Adrenal gland (tissue), 12 donors: ENCODE data around the gene GCHFR. TPM values are rescaled to one million over a fixed set of nuclear protein-coding genes. Genes with fewer than 3 reads are reported as not detected.

Experiments used
- DNase-seq, 7 donors: peaks; one replicate each; pipeline ENCODE4 v3.0.0-alpha.2; 2019 to 2020
- H3K27ac ChIP-seq, 5 donors: fragments of 200-600 bp; sonication (generic) in 4 of 5; 1 replicate in 3 of 5; 2 replicates in 2 of 5; pipeline versions ENCODE4 v1.5.1 to v1.8.0; 2016 to 2020; ENCODE audit warnings: mild to moderate bottlenecking in 1 of 5
- H3K27me3 ChIP-seq: fragments of 200-600 bp; 2 replicates; pipeline ENCODE4 v1.8.0; 2021
- H3K36me3 ChIP-seq, 2 donors: fragments of 200-600 bp; replicated peaks in 1 of 2; 1 replicate in 1 of 2; 2 replicates in 1 of 2; pipeline versions ENCODE4 v1.5.1 to v1.8.0; 2018 to 2022
- H3K4me1 ChIP-seq, 2 donors: fragments of 200-600 bp; replicated peaks in 1 of 2; 1 replicate in 1 of 2; 2 replicates in 1 of 2; pipeline versions ENCODE4 v1.5.1 to v1.8.0; 2018 to 2021
- H3K4me3 ChIP-seq, 4 donors: fragments of 200-600 bp; sonication (generic) in 3 of 4; one replicate each; pipeline ENCODE4 v1.5.1; 2016 to 2018
- H3K9me3 ChIP-seq, 3 donors: fragments of 200-600 bp; sonication (generic) in 1 of 3; replicated peaks in 1 of 3; 1 replicate in 2 of 3; 2 replicates in 1 of 3; pipeline versions ENCODE4 v1.5.1 to v1.8.0; 2016 to 2021
- CTCF ChIP-seq, 6 experiments: fragments of 450-650 bp in 4 of 6; fragments of 200-600 bp in 2 of 6; sonication (generic) in 1 of 6; IDR thresholded peaks; 1 replicate in 5 of 6; 2 replicates in 1 of 6; pipeline versions ENCODE4 v1.5.1 to v1.8.0; 2016 to 2021; ENCODE audit warnings: antibody characterized with exemption in 6 of 6, mild to moderate bottlenecking in 2 of 6, moderate library complexity in 1 of 6
- POLR2A ChIP-seq, 2 donors: fragments of 450-650 bp; IDR thresholded peaks; one replicate each; pipeline ENCODE4 v1.6.1; 2017; ENCODE audit warnings: antibody characterized with exemption in 2 of 2, mild to moderate bottlenecking in 2 of 2, moderate library complexity in 1 of 2
- WGBS, 4 donors: extraction: QIAGEN DNeasy Blood & Tissue Kit in 2 of 4; methylation state at CpG; one replicate each; pipeline versions ENCODE4 v1.1.5 to v1.1.7; 2013 to 2017; 5-methylcytosine and 5-hydroxymethylcytosine counted together
- intact Hi-C, 2 donors: fragments of 100-400 bp; cut with DNase I; formaldehyde crosslinking; loops; one replicate each; pipeline versions ENCODE4 v1.14.1 to v1.15.0; 2022 to 2023
- polyA plus RNA-seq, 3 donors: library from polyadenylated mRNA; stranded (reverse); fragments of 200-250 nt in 2 of 3; fragments of 350-450 nt in 1 of 3; fragmentation: Illumina TruSeq in 1 of 3; extraction: RNeasy Lipid Tissue Mini Kit (QIAGEN cat#74804) in 1 of 3; gene quantifications; one replicate each; pipeline ENCODE4 v1.2.3, GENCODE V29; 2013 to 2014
- total RNA-seq, 9 donors: library from RNA; depleted of rRNA in 4 of 9; stranded (reverse); fragments of >200 nt in 4 of 9; fragments of 120-200 nt in 1 of 9; fragmentation: NEBNext Ultra II Directional in 1 of 9; extraction: Animal tissue kit (Norgen Biotek cat#: 25700) in 1 of 9; gene quantifications; one replicate each; pipeline versions ENCODE4 v1.1.0 to v1.2.4, GENCODE V29; 2013 to 2023
- donor health status: healthy with polysubstance abuse.
- donor health status: Bipolar disorder and iron deficiency.
- donor health status: DM: yes; HTN: yes; CAD: no.
- donor health status: DM: no; HTN: no; CAD: no.
- donor health status: DM: no; HTN: no; CAD: no.
- donor health status: DM: yes; HTN: yes; CAD: no.

The GCHFR gene
- total and polyA plus RNA-seq, 12 donors, result 6.1 to 77.3 (median 20.1) TPM

- H3K9me3 ChIP-seq, result no peaks in the 10 kb centered on the region
- intact Hi-C loops, result no loop called here
Measured at GRCh38 chr15:40803688-40804087, 39.8 kb downstream of the GCHFR start.

GRCh38 chr15:40806672-40807027, 42.8 kb downstream of the GCHFR start:
- peaks cover 11 to 25% of the 10 kb centered on the region in 2 donors for H3K4me1 ChIP-seq
- peak overlapping the region; percentile 79 to 97 (median 88) for H3K27ac ChIP-seq
- peaks cover 0 to 12% of the 10 kb centered on the region in 2 donors for H3K36me3 ChIP-seq
- no peaks in the 10 kb centered on the region for H3K27me3 ChIP-seq
- intact Hi-C loops, result no loop called here
- WGBS, 4 donors, result 0 to 4% (median 2%) methylated on average over 2 of the region's 2 CpGs
- TF ChIP-seq POLR2A (IDR thresholded peaks at IDR 0.05) (no peak), CTCF (IDR thresholded peaks at IDR 0.05) (no peak)
- no peaks in the 10 kb centered on the region for H3K9me3 ChIP-seq
- H3K4me3 ChIP-seq, result peak overlapping the region in 3 of 4 donors; percentile 49 to 94 (median 93)
- DNase-seq, result no peak

More at GRCh38 chr15:40803688-40804087, 39.8 kb downstream of the GCHFR start:
- Histone ChIP-seq H3K36me3 (no peaks in the 10 kb centered on the region), H3K27ac (no peak overlapping the region), H3K4me3 (no peak overlapping the region), H3K4me1 (peaks cover 11 to 27% of the 10 kb centered on the region in 2 donors), H3K27me3 (no peaks in the 10 kb centered on the region)
- 86 to 100% (median 93%) methylated on average over 1 of the region's 1 CpG for WGBS, 4 donors
- no peak for DNase-seq
- TF ChIP-seq POLR2A (IDR thresholded peaks at IDR 0.05) (no peak), CTCF (IDR thresholded peaks at IDR 0.05) (no peak)

- DNase-seq, result peak; percentile 94 to 99 (median 97)
- Histone ChIP-seq H3K36me3 (peaks cover 0 to 12% of the 10 kb centered on the region in 2 donors), H3K27me3 (no peaks in the 10 kb centered on the region), H3K27ac (peak within 1 kb of the TSS; percentile 79 to 97 (median 88)), H3K9me3 (no peaks in the 10 kb centered on the region), H3K4me1 (peaks cover 11 to 25% of the 10 kb centered on the region in 2 donors), H3K4me3 (peak within 1 kb of the TSS; percentile 47 to 94 (median 71))
- intact Hi-C loops, result no loop called here
- TF ChIP-seq POLR2A (IDR thresholded peaks at IDR 0.05) (peak; percentile 41 to 43), CTCF (IDR thresholded peaks at IDR 0.05) (peak in 3 of 6 experiments; percentile 17 to 44 (median 20))
- WGBS, 4 donors, result 0 to 1% (median 0%) methylated on average over 30 to 64 of the region's 64 CpGs
Measured at GRCh38 chr15:40807028-40807887, 43.4 kb downstream of the GCHFR start, which contains the start of the genes DNAJC17 and ZFYVE19. TSS of gene DNAJC17 (minus strand) at chr15:40807473. CDS start at chr15:40807446, 27 bp downstream. TSS of gene ZFYVE19 (plus strand) at chr15:40807089. CDS start at chr15:40807590, 501 bp downstream.

- Histone ChIP-seq H3K36me3 (peaks cover 0 to 12% of the 10 kb centered on the region in 2 donors), H3K4me1 (peaks cover 11 to 25% of the 10 kb centered on the region in 2 donors), H3K9me3 (no peaks in the 10 kb centered on the region), H3K27ac (peak overlapping the region in 1 of 5 donors; percentile 97), H3K27me3 (no peaks in the 10 kb centered on the region), H3K4me3 (peak overlapping the region in 2 of 4 donors; percentile 93 to 94)
- intact Hi-C loops, result no loop called here
- TF ChIP-seq CTCF (IDR thresholded peaks at IDR 0.05) (no peak), POLR2A (IDR thresholded peaks at IDR 0.05) (no peak)
- DNase-seq, result peak in 2 of 7 donors; percentile 14 to 26
- 10 to 59% (median 23%) methylated on average over 15 to 19 of the region's 19 CpGs for WGBS, 4 donors
Measured at GRCh38 chr15:40807888-40808461, 44.1 kb downstream of the GCHFR start.
